Mesendoderm (in vitro differentiated cells): ENCODE results near the gene WNT3A.
A peak's percentile ranks its signal among the peaks of the same experiment; 100 is the strongest.

Experiments used
- DNase-seq: peaks from one replicate; pipeline ENCODE4 v3.0.0; 2013
- H2AK5ac ChIP-seq: 2 replicates; pipeline ENCODE4 v1.6.1; 2013; ENCODE audit warnings: low read length, inconsistent platforms
- H2BK120ac ChIP-seq: 2 replicates; pipeline ENCODE4 v1.6.1; 2013; ENCODE audit warnings: low read depth, mild to moderate bottlenecking, low read length, moderate library complexity, mixed read lengths
- H2BK15ac ChIP-seq: replicated peaks from 2 replicates; pipeline ENCODE4 v1.6.1; 2013; ENCODE audit warnings: low read depth, mild to moderate bottlenecking, moderate library complexity
- H2BK5ac ChIP-seq: 2 replicates; pipeline ENCODE4 v1.6.1; 2013; ENCODE audit warnings: low read length, inconsistent platforms
- H3K18ac ChIP-seq: 2 replicates; pipeline ENCODE4 v1.6.1; 2013; ENCODE audit warnings: mild to moderate bottlenecking, low read length, mixed read lengths
- H3K23ac ChIP-seq: one replicate; pipeline ENCODE4 v1.6.1; 2013; ENCODE audit warnings: low read length
- H3K27ac ChIP-seq: 2 replicates; pipeline ENCODE4 v1.5.1; 2013; ENCODE audit warnings: low read depth, mild to moderate bottlenecking, inconsistent platforms, low read length, moderate library complexity
- H3K27me3 ChIP-seq: 2 replicates; pipeline ENCODE4 v1.6.1; 2013; ENCODE audit warnings: low read length, control low read depth, mild to moderate bottlenecking, inconsistent platforms; ENCODE audit not compliant: insufficient read depth, poor library complexity
- H3K36me3 ChIP-seq: 2 replicates; pipeline ENCODE4 v1.6.1; 2013; ENCODE audit warnings: low read length, inconsistent platforms; ENCODE audit not compliant: control insufficient read depth, insufficient read depth
- H3K4ac ChIP-seq: one replicate; pipeline ENCODE4 v1.6.1; 2013; ENCODE audit warnings: low read depth, mild to moderate bottlenecking, low read length, moderate library complexity
- H3K4me1 ChIP-seq: 2 replicates; pipeline ENCODE4 v1.6.1; 2013; ENCODE audit warnings: low read depth, low read length, inconsistent platforms; ENCODE audit not compliant: control insufficient read depth
- H3K4me2 ChIP-seq: 2 replicates; pipeline ENCODE4 v1.6.1; 2013; ENCODE audit warnings: low read length
- H3K4me3 ChIP-seq: 2 replicates; pipeline ENCODE4 v1.5.1; 2013; ENCODE audit warnings: mild to moderate bottlenecking, low read length
- H3K56ac ChIP-seq: one replicate; pipeline ENCODE4 v1.6.1; 2013; ENCODE audit warnings: low read length
- H3K79me1 ChIP-seq: 2 replicates; pipeline ENCODE4 v1.6.1; 2013; ENCODE audit warnings: low read length, inconsistent platforms
- H3K79me2 ChIP-seq: 2 replicates; pipeline ENCODE4 v1.6.1; 2013; ENCODE audit warnings: mild to moderate bottlenecking, low read length; ENCODE audit not compliant: control insufficient read depth, insufficient read depth
- H3K9ac ChIP-seq: 2 replicates; pipeline ENCODE4 v1.6.1; 2013; ENCODE audit warnings: low read length, inconsistent platforms
- H4K5ac ChIP-seq: one replicate; pipeline ENCODE4 v1.6.1; 2013; ENCODE audit warnings: low read length
- H4K8ac ChIP-seq: one replicate; pipeline ENCODE4 v1.6.1; 2013; ENCODE audit warnings: low read depth, mild to moderate bottlenecking, control low read depth, low read length, moderate library complexity
- WGBS: extraction: QIAGEN DNeasy Blood & Tissue Kit; methylation state at CpG from one replicate; pipeline ENCODE4 v1.1.7; 2013; ENCODE audit warnings: low lambda C conversion rate, missing lambda C conversion rate; ENCODE audit not compliant: insufficient coverage; ENCODE audit errors: extremely low coverage; 5-methylcytosine and 5-hydroxymethylcytosine counted together

WNT3A gene

DNA sequence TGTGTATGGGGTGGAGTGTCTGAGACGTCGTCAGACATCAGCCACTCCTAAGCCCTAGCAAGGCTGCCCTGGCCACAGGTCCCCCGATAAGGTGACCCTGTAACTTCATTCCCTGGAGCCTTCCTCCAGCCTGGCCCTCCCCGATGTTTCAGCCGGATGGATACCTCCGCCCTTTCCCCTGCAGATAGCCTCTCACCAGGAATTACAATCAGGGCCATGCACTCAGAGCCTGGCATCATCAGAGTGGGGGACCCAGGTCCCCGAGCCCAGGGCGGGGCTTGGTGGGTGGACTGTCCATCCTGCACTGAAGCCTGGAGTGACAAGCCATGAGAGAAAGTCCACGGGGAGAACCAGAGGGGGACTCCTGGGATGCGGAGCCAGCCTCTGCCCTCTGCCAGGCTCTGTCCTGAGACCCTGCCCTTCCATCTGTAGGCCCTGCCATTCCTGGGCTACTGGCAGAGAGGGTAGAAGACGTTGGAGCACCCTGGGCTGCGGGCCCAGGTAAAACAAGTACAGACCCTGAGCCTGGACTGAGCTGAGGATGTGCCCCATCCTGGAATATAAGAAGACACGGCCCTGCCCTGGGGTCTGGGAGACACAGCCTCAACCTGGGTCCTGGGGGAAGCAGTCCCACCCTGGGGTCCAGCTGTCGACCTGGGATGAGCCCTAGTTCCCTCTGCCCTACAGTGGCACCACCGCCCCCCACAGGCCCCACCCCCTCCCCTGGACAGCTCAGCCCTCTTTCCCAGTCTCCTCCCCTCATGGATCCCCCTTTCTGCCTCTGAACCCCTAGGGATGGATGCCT is 58.9 kb downstream of the WNT3A start:
- no peak overlapping the region for H4K8ac ChIP-seq
- no peaks in the 10 kb centered on the region for H3K36me3 ChIP-seq
- peaks cover 8% of the 10 kb centered on the region for H3K27me3 ChIP-seq
- peak overlapping the region; percentile 34 for H3K56ac ChIP-seq
- no peak overlapping the region for H2BK5ac ChIP-seq
- DNase-seq, result no peak
- WGBS, result no CpG with 5 or more reads among the region's 15 CpGs
- no peak overlapping the region for H3K4me3 ChIP-seq
- no peaks in the 10 kb centered on the region for H3K79me1 ChIP-seq
- no peak overlapping the region for H3K9ac ChIP-seq
- peaks cover 6% of the 10 kb centered on the region for H3K4me1 ChIP-seq
- H3K4me2 ChIP-seq, result no peak overlapping the region
- no peak overlapping the region for H4K5ac ChIP-seq
- no peak overlapping the region for H3K18ac ChIP-seq
- no peak overlapping the region for H2BK120ac ChIP-seq
- H3K79me2 ChIP-seq, result no peaks in the 10 kb centered on the region
- H3K23ac ChIP-seq, result no peak overlapping the region
- H3K27ac ChIP-seq, result no peak overlapping the region
- H2AK5ac ChIP-seq, result no peak overlapping the region
- no peak overlapping the region for H3K4ac ChIP-seq
- no peak overlapping the region for H2BK15ac ChIP-seq

GRCh38 chr1:228066416-228066815 is 59.6 kb downstream of the WNT3A start:
- H3K79me2 ChIP-seq, result no peaks in the 10 kb centered on the region
- no peak overlapping the region for H2BK15ac ChIP-seq
- H4K5ac ChIP-seq, result no peak overlapping the region
- peaks cover 6% of the 10 kb centered on the region for H3K4me1 ChIP-seq
- no peak overlapping the region for H2AK5ac ChIP-seq
- peaks cover 14% of the 10 kb centered on the region for H3K27me3 ChIP-seq
- no peak overlapping the region for H3K4me3 ChIP-seq
- no CpG with 5 or more reads among the region's 4 CpGs for WGBS
- H2BK5ac ChIP-seq, result no peak overlapping the region
- no peak overlapping the region for H3K4ac ChIP-seq
- no peak for DNase-seq
- H3K18ac ChIP-seq, result no peak overlapping the region
- H3K4me2 ChIP-seq, result no peak overlapping the region
- H3K27ac ChIP-seq, result no peak overlapping the region
- H3K36me3 ChIP-seq, result no peaks in the 10 kb centered on the region
- no peak overlapping the region for H3K56ac ChIP-seq
- no peak overlapping the region for H3K9ac ChIP-seq
- no peak overlapping the region for H3K23ac ChIP-seq
- H4K8ac ChIP-seq, result no peak overlapping the region
- no peak overlapping the region for H2BK120ac ChIP-seq
- H3K79me1 ChIP-seq, result no peaks in the 10 kb centered on the region

- H3K23ac ChIP-seq, result no peak overlapping the region
- no peak overlapping the region for H2BK5ac ChIP-seq
- no peak overlapping the region for H2BK15ac ChIP-seq
- no peak overlapping the region for H3K4ac ChIP-seq
- H3K18ac ChIP-seq, result no peak overlapping the region
- no peak overlapping the region for H4K5ac ChIP-seq
- no peak overlapping the region for H4K8ac ChIP-seq
- no peaks in the 10 kb centered on the region for H3K36me3 ChIP-seq
- no peak overlapping the region for H3K27ac ChIP-seq
- peaks cover 6% of the 10 kb centered on the region for H3K4me1 ChIP-seq
- no peak overlapping the region for H2BK120ac ChIP-seq
- peaks cover 14% of the 10 kb centered on the region for H3K27me3 ChIP-seq
- WGBS, result no CpG with 5 or more reads among the region's 10 CpGs
- no peak overlapping the region for H3K4me3 ChIP-seq
- H2AK5ac ChIP-seq, result no peak overlapping the region
- no peaks in the 10 kb centered on the region for H3K79me1 ChIP-seq
- no peak for DNase-seq
- no peaks in the 10 kb centered on the region for H3K79me2 ChIP-seq
- H3K4me2 ChIP-seq, result no peak overlapping the region
- no peak overlapping the region for H3K9ac ChIP-seq
- H3K56ac ChIP-seq, result peak overlapping the region; percentile 2
These were observed 60.3 kb downstream of the WNT3A start for GRCh38 chr1:228066891-228067654.

DNA sequence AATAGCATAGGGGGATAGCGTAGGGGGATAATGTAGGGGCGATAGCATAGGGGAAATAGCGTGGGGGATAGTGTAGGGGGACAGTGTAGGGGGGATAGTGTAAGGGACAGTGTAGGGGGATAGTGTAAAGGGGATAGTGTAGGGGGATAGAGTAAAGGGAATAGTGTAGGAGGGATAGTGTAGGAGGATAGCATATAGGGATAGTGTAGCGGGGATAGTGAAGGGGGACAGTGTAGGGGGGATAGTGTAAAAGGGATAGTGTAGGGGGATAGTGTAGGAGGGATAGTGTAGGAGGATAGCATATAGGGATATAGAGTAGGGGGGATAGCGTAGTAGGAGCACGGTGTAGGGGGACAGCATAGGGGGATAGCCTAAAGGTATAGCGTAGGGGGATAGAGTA is 61.6 kb downstream of the WNT3A start:
- no peak overlapping the region for H3K9ac ChIP-seq
- H3K4me2 ChIP-seq, result no peak overlapping the region
- no peak overlapping the region for H3K23ac ChIP-seq
- no peak overlapping the region for H3K4me3 ChIP-seq
- no peak overlapping the region for H3K27ac ChIP-seq
- H3K18ac ChIP-seq, result no peak overlapping the region
- H4K8ac ChIP-seq, result no peak overlapping the region
- no peak overlapping the region for H2BK120ac ChIP-seq
- H4K5ac ChIP-seq, result no peak overlapping the region
- no peak overlapping the region for H3K56ac ChIP-seq
- H3K4me1 ChIP-seq, result peaks cover 6% of the 10 kb centered on the region
- H2BK15ac ChIP-seq, result no peak overlapping the region
- no peaks in the 10 kb centered on the region for H3K36me3 ChIP-seq
- H2AK5ac ChIP-seq, result no peak overlapping the region
- DNase-seq, result no peak
- WGBS, result 100% methylated on average over 4 of the region's 7 CpGs
- no peaks in the 10 kb centered on the region for H3K79me1 ChIP-seq
- H3K79me2 ChIP-seq, result no peaks in the 10 kb centered on the region
- H2BK5ac ChIP-seq, result no peak overlapping the region
- H3K27me3 ChIP-seq, result peaks cover 14% of the 10 kb centered on the region
- no peak overlapping the region for H3K4ac ChIP-seq

DNA sequence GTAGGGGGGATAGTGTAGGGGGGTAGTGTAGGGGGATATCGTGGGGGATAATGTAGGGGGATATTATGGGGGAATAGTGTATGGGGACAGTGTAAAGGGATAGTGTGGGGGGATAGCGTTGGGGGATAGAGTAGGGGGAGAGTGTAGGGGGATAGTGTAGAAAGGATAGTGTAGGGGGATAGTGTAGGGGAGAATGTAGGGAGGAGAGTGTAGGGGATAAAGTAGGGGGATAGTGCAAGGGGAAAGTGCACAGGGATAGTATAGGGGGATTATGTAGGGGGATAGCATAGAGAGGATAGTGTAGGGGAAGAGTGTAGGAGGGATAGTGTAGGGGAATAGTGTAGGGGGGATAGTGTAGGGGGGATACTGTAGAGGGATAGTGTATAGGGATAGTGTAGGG is 63.4 kb downstream of the WNT3A start:
- no peak for DNase-seq
- Histone ChIP-seq H3K79me1 (no peaks in the 10 kb centered on the region), H3K4me1 (no peaks in the 10 kb centered on the region), H3K27me3 (peaks cover 14% of the 10 kb centered on the region), H3K4me3 (no peak overlapping the region), H3K4me2 (no peak overlapping the region), H3K79me2 (no peaks in the 10 kb centered on the region), H3K23ac (no peak overlapping the region), H4K8ac (no peak overlapping the region), H2BK15ac (no peak overlapping the region), H3K56ac (no peak overlapping the region), H2BK5ac (no peak overlapping the region), H2AK5ac (no peak overlapping the region), H3K36me3 (no peaks in the 10 kb centered on the region), H4K5ac (no peak overlapping the region), H3K27ac (no peak overlapping the region), H2BK120ac (no peak overlapping the region), H3K4ac (no peak overlapping the region), H3K18ac (no peak overlapping the region), H3K9ac (no peak overlapping the region)
- WGBS, result 100% methylated on average over 2 of the region's 2 CpGs
